ENCODE results near the gene DYNLT1. TPM values are rescaled to one million over a fixed set of nuclear protein-coding genes. Genes with fewer than 3 reads are reported as not detected.

Gene DYNLT1
- total RNA-seq, 3 donors from 2014 or later: 113 to 153 (median 147) TPM

GRCh38 chr6:158605266-158605878 is 39.2 kb downstream of the DYNLT1 start:
- TF ChIP-seq CTCF (IDR thresholded peaks at IDR 0.05): peak; percentile 44
- ATAC-seq (peak; percentile 95), DNase-seq (peak in 2 of 3 donors; percentile 41 to 86)
- Histone ChIP-seq H3K36me3 (ENCODE audit: low read depth) (no peaks in the 10 kb centered on the region), H3K4me3 (no peak overlapping the region), H3K4me1 (ENCODE audit: low read depth) (no peaks in the 10 kb centered on the region), H3K9me3 (no peaks in the 10 kb centered on the region)
- intact Hi-C loops (cut with DNase I, micrococcal nuclease): loop anchor here in 1 of 2 donors (10.0 kb wide), 1 partner anchor 381 kb away; no protein-coding TSS in a partner anchor

- no peak for ATAC-seq
- no peak overlapping the region for H3K4me3 ChIP-seq
- no peak for TF ChIP-seq CTCF (IDR thresholded peaks at IDR 0.05)
- intact Hi-C loops (cut with DNase I, micrococcal nuclease): loop anchor here in 1 of 2 donors (10.0 kb wide), 1 partner anchor 379 kb away; no protein-coding TSS in a partner anchor
- DNase-seq: no peak
- H3K4me1 ChIP-seq (ENCODE audit: low read depth): no peaks in the 10 kb centered on the region
- H3K9me3 ChIP-seq: no peaks in the 10 kb centered on the region
- no peaks in the 10 kb centered on the region for H3K36me3 ChIP-seq (ENCODE audit: low read depth)
These were observed 40.5 kb downstream of the DYNLT1 start for GRCh38 chr6:158604048-158604406.

GRCh38 chr6:158603261-158604047 is 41.1 kb downstream of the DYNLT1 start:
- Histone ChIP-seq H3K4me3 (no peak overlapping the region), H3K9me3 (no peaks in the 10 kb centered on the region), H3K36me3 (ENCODE audit: low read depth) (no peaks in the 10 kb centered on the region), H3K4me1 (ENCODE audit: low read depth) (no peaks in the 10 kb centered on the region)
- ATAC-seq (no peak), DNase-seq (no peak)
- intact Hi-C loops (cut with DNase I, micrococcal nuclease): loop anchor here in 1 of 2 donors (10.0 kb wide), 1 partner anchor 379 kb away; no protein-coding TSS in a partner anchor
- TF ChIP-seq CTCF (IDR thresholded peaks at IDR 0.05): no peak

- Histone ChIP-seq H3K36me3 (ENCODE audit: low read depth) (no peaks in the 10 kb centered on the region), H3K9me3 (no peaks in the 10 kb centered on the region), H3K4me3 (no peak overlapping the region), H3K4me1 (ENCODE audit: low read depth) (no peaks in the 10 kb centered on the region)
- no peak for TF ChIP-seq CTCF (IDR thresholded peaks at IDR 0.05)
- intact Hi-C loops (cut with DNase I, micrococcal nuclease): loop anchor here in 1 of 2 donors (10.0 kb wide), 1 partner anchor 375 kb away; no protein-coding TSS in a partner anchor
- DNase-seq (no peak), ATAC-seq (no peak)
These were observed 44.9 kb downstream of the DYNLT1 start for GRCh38 chr6:158599635-158600034.

- Histone ChIP-seq H3K36me3 (ENCODE audit: low read depth) (no peaks in the 10 kb centered on the region), H3K4me3 (no peak overlapping the region), H3K9me3 (no peaks in the 10 kb centered on the region), H3K4me1 (ENCODE audit: low read depth) (no peaks in the 10 kb centered on the region)
- TF ChIP-seq CTCF (IDR thresholded peaks at IDR 0.05): no peak
- ATAC-seq (no peak), DNase-seq (no peak)
- intact Hi-C loops (cut with DNase I, micrococcal nuclease): no loop called here
These were observed 47.0 kb downstream of the DYNLT1 start for GRCh38 chr6:158597565-158597964.
